Fibroblast of peridontal ligament (primary cell): Measurements from ENCODE around the gene PELI2.

Experiments
- DNase-seq: peaks from one replicate; pipeline ENCODE4 v3.0.0-alpha.2; 2010; ENCODE audit errors: extremely low read depth

PELI2 gene

DNA sequence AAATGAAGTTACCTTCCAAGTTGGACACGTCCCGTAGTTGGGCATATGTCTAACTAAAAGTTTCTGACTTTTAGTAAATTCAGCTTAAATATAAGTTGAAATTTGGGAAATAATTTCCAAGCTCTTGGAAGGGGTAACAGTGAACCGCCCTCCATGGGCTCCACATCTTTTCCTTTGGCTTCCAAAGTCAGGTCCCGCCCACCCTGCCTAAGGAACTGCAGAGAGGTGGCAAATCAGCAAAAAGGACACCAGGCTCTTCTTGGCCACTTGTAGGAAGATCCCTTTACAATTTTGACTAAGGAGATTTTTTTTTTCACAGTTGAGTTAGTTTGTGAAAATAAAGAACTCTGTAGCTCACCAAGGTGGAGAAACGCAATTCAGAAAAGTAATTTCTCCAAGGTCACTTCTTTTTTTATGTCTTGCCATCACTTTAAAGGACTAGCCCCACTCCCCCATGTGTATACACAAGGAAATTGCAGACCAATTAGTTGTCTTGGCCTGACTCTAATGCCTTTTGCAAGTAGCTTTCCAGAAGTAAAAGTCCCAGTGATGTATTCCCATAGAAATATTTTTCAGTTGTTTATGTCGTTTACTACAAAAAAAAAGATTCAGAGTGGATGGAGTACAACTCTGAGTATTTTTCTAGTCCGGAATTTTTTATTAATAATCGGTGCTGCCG lies 181.2 kb downstream of the PELI2 start:
- peak; percentile 36 for DNase-seq

DNA sequence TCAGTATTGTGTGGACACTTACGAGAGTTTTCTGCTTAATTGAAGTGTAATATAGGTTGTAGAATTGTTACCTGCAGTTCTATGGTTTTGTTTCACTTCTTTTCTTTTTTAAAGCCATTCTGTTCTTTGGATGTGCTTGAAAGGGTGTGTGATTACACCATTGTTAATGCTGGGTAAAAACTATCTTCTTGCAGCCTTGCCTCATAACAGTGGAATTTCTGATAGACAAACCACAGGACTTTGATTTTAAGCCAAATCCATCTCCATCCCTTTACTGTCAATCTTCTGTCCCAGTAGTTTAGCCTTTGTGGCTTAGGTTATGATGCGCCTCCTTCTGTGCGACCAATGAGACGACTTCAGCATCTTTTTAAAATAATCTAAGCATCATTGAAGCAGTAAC lies 182.3 kb downstream of the PELI2 start:
- DNase-seq = peak; percentile 62

DNA sequence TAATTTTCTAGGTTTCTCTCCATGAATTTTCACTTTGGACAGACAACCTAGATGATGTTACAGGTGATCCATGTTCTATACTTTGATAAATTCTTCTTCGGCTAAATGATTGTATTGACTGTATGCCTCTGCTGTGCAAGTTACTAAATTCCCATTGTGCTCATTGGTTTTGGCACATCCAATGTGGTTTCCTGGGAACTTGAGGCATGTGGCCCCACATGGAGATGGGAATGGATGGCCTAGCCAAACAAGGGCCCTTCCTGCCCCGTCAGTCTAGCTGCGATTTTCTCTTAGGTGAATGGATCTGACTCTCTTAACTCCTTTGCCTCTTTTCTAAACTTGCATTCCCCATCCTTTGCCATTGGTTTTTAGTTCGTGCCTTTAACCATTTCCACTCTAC lies 186.2 kb downstream of the PELI2 start:
- peak; percentile 57 for DNase-seq

DNA sequence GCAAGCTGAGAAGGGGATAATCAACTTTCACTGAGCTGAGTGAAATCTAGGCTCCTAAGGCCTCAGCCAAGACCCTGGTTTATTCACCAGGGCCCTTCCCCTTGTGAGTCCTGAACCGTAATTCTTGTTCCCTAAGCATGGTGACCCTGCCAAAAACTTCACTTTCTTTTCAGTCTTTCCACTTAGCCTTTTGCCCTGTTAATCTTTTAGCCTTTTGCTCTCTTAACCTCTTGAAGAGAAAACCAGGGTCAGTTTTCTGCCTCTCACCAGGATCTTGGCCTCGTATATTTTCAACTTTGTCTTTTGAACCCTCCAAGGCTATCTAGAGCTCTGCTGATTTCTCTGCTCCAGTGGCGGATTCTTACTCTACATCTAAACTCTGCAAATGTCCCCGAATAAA lies 191.0 kb downstream of the PELI2 start:
- DNase-seq = no peak

DNA sequence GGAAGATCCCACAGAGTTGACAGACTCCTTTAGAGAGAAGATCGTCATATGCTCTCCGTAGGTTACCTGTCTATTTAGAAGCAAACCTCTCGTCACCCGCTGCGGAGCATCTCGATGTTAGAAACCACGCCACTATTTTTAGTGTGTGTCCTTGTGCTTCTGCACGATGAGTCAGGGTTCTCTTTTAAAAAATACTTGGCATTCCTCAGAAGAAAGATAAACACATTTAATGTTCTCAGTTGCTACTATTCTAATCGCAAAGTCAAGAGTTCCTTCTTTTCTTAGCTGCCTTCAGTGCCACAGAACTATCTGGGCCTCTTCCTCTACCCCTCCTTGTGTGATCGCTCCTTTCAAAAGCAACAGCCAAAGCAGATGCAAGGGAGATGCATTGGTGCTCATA lies 192.4 kb downstream of the PELI2 start:
- peak; percentile 55 for DNase-seq

DNA sequence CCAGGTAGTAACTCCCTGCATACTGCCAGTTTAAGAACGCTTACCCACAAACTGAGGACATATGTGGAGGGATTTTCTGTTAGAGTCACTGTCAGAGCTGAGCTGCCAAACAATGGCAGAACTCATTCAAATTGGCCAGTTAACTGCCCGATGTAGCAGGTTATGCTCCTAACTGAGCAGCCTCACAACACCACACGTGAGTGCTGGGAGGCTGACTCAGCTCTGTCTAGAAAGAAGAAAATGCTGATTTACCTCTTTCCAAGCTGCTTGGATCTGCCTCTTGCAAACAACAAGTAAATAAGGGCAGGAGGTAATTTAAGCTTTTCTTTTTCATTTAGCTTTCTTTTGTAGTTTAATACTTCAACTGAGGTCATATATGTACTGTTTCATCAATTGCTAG lies 195.6 kb downstream of the PELI2 start:
- no peak for DNase-seq

DNA sequence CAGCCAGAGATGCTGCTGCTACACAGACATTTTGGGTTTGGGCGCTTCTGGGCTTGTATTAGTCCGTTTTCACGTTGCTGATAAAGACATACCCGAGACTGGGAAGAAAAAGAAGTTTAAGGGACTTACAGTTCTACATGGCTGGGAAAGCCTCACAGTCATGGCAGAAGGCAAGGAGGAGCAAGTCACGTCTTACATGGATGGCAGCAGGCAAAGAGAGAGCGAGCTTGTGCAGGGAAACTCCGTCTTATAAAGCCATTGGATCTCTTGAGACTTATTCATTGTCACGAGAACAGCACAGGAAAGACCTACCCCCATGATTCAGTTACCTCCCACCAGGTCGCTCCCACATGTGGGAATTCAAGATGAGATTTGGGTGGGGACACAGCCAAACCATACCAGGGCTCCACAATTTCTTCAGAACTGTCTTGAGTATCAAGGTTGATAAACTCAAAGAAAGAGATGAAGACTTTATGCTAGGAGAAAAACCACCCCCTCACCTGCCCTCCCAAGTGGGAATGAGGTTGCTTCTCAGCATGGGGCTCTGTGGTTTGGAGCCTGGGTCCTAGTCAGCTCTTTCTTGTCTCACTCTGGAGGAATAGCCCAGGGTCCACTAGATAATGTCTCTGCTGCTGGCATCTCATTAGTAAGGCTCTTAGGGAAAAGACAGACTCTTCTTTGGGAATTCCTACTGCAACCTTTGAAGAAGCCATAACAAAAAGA lies 200.3 kb downstream of the PELI2 start:
- DNase-seq = no peak

DNA sequence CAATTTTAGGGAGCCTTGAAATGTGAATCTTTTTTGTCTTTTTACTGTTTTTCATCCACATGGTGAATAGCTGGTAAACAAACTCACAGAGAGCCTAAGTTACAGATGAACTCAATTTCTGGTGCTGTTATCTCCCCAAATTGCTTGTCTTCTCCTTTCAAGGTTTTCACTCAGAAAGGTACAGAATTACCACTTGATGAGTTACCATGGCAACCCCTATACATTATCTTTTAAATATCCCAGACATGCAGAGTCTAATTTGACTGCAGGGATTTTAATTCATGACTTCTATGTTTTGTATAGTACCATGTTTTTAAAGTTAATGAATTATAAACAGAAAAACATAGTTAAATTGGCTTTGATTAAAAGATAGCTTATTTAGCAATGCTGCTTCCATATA lies 203.7 kb downstream of the PELI2 start:
- no peak for DNase-seq

DNA sequence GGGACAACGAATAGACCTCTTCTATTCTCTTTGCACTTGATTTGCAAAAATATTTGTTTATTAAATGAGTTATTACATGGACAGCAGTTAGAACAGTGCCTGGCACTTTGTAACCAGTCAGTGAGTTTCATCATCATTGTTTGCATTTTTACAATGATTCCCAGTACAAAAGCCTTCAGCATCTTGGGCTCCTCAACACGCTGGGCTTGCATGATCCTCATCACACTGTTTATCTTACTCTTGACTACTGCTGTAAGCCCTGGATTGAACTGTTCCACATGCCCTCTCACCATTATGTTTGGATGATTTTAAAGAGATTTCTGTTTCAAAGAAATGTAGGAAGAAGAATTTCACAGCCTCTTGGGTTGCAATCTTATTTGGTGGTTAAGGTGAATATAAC lies 204.3 kb downstream of the PELI2 start:
- DNase-seq = peak; percentile 21

DNA sequence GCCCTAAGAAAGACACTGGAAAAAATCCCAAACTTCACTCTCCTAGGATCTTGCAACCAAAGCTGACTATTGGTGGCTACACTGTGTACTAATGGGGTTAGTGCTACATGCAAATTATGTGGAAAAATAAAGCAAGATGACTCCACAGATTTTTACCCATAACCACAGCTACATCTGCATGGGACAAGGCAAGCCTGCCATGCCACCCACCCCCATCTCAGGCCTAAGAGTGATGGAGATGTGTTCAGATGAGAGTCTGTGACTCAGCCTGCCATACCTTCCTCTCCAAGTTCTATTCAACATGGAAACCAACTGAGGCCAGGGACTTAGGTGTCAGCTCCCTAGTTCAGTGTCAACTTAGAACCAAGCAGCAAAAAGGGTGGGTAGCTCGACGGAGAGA lies 206.2 kb downstream of the PELI2 start:
- DNase-seq = no peak

DNA sequence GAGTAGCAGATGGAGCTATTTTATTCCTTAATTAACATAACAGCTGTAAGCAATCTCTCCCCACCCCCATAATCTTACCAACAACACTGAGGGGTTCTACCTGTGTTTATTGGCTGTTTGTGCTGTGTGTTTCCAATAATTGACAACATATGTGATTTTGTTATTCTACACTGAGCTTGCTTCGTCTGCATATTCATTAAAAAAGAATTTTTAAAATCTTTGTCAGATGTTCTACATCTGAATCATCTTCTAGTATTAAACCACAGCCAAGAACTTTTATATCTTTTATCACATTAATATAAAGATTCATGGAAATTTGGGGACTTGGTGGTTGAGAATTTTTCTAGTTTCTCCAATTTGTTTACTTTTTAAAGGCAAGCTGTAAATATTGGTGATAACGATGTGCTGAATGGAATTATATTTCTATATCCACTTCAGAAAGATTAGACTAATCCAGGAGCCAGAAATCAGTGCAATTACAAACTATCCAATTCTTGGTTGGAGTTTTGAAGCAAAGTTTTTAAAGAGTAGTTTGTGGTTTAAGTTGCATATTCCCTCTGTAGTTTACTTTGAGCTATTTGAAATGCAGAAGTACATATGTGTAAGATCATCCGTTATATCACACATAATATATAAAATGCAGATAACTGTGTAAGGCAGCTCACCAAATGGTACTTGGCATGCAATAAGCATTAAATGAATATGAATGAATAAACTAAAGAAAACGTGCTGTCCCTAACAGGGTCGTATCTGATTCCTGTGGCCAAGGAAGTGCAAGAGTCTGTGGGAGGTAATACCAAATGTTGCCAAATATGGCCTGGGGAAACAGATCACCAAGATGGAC lies 206.9 kb downstream of the PELI2 start:
- peak; percentile 73 for DNase-seq

DNA sequence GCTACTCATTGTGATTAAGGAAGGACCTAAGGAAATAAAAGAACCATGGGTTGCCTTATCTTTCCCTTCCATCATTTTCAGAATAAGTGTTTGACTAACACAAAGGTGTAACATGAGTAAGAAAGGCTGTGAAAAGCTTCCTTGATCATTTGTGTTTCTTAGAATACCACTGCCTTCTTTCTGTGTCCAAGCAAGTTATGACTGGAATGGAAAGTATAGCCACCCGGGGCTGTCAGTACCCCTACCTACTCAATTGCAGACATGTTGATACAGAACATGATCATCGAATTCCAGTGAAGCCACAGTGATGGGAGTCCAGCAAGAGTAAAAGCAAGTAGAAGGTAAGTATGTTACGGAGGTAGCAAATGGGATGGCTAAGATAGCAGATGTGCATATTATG lies 209.8 kb downstream of the PELI2 start:
- no peak for DNase-seq

DNA sequence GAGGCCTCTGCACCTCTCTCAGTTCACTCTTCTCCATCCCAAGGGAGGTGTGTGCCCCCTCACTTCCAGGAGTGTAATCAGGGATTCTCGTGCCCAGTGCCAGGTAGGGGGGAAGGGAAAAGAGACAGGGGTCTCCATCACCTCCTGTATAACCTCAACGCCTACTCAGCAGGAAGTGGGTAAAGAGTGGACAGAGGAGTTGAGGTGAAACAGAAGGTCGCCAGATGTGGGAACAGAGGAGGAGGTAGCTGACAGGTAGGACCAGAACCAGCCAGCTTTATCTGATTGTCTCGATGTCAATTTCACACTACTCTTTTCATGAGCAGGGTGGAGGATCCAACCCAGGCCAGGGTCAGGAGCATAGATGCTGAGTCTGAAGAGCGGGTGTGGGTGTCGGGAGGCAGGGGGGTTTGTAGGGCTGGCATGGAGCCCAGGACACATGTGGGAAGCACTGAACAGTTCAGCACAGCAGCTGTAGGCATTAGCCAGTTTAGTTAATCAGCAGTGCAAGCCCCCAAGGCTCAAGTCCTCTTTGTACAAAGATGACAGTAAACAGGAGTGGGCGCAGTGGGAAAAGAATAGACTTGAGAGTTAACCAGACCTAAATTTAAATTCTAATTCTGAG lies 213.5 kb downstream of the PELI2 start:
- DNase-seq = no peak

DNA sequence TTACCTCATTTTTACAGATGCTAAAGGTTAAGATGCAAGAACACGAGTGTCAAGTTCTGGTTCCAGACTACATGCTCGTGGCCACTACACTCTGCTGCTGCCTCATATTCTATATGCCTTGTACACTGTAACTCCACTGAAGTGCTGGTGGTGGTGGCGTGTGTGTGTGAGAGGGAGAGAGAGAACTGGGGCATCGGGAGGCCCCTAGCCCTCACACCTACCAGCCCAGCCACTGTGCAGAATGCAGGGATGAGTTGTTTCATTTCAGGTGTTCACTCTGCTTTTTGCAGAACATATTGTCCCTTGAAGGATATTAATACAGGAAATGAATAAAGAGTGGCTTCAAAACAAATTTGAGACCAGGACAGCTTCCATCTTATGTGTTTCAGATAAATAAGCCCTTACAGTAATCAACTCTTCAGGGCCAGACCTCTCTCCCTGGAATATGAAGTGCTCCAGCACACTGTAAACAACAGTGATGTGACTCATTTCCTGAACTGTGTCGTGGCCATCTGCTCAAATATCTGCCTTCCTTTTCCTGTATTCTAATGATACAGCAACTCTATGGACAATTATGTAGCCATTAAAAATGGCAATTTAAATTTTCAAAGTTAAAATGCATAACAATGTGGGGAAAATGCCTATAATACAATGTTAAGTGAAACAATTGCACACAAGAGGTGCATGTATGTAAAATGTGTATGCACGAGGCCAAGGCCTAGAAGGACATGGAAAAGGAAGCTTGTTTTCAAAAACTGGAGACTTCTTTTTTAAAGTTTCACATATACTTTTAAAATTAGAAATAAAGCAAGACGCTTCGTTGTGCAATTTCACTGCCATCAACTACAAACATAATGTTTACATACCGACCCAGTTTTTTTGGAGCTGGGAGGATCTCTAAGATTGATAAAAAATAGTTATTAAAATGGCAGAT lies 215.4 kb downstream of the PELI2 start:
- peak; percentile 79 for DNase-seq

DNA sequence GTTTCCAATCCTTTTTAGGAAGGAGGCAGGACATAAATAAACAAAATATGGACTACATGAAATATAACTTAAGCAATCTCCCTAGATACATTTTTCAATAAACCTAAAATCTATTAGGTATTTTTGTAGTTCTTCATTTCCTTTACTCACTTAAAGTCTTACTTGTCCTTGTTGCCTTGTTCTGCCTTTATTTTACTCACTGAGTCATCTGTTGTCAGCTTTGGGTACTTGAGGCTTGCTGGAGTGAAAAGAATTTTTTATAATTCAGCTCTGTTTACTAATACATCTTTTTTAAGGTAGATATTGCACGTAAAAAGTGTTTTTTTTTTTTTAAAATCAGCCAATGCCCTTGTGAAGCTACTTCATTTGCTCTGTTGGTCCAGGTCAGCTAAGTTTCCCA lies 216.2 kb downstream of the PELI2 start:
- DNase-seq = peak; percentile 14

DNA sequence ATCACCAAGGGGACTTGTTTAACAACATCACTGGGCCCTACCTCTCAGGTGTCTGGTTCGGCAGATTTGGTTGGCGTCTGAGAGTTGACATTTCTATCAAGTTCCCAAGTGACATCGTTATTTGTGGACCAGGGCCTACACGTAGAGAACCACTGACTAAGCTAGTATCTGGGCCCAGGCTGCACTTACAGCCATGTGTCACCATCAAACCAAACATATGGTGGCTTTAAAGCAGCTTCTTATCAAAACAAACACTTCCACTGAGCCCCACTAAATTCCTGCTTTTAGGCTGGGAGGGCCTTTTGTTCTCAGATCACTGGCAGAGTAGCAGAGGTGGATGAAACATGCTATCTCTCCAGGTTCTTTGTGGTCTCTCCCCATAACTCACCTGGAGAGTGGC lies 220.5 kb downstream of the PELI2 start:
- peak; percentile 9 for DNase-seq

DNA sequence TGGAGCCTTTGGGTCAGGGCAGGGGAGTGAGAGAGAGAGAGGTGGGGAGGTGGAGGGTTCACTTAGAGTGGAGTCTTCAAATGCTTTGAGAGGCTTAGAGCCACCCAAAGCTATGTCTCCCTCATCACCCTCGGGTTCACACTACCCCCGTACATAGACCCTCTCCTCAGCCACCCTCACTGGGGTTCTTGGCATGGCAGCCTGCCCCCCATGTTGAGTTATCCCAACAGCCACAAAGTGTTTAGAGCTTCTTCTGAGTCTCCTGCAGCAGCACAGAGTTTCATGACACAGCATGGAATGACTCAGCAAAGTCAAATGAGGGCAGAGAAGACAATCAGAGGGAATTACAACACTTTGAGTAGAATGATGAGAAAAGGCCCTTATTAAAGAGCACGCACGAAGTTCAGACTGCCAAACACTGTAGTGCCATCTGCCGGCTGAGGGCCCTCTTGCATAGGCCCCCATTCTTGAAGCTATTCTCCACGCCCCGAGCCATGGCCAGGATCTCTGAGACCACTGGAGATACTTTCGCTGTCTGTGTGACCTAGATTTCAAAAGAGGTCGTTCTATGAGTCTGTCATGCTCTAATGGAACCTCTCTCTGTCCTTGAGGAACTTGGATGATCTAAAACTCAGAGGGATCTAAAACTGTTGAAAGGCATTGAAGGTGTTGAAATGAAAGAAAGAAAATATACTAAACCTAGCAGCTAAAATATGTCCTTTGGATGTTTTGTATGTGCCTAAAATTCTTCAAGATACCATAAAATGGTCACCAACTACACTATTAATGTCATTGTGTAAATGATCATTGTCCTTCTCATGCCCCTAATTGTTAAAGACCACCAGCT lies 221.9 kb downstream of the PELI2 start:
- DNase-seq = peak; percentile 99

DNA sequence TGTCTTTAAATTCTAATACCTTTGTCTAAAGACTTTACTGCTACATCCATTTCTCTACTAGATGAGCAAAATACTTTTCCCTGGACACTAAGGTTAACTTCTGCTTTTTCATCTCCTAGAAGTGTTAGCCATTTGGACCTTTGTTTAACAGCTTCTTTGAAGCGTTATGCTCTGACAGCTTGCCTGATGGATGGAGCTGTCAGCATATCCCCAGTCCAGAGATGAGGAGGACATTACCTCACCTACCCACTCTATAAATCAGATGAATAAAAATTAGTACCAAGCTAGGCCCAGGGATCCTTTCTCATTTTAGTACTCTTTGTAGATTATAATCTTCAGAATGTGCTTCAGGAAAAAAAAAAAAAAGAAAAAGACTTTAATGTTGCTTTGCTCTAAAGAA lies 222.7 kb downstream of the PELI2 start:
- no peak for DNase-seq

DNA sequence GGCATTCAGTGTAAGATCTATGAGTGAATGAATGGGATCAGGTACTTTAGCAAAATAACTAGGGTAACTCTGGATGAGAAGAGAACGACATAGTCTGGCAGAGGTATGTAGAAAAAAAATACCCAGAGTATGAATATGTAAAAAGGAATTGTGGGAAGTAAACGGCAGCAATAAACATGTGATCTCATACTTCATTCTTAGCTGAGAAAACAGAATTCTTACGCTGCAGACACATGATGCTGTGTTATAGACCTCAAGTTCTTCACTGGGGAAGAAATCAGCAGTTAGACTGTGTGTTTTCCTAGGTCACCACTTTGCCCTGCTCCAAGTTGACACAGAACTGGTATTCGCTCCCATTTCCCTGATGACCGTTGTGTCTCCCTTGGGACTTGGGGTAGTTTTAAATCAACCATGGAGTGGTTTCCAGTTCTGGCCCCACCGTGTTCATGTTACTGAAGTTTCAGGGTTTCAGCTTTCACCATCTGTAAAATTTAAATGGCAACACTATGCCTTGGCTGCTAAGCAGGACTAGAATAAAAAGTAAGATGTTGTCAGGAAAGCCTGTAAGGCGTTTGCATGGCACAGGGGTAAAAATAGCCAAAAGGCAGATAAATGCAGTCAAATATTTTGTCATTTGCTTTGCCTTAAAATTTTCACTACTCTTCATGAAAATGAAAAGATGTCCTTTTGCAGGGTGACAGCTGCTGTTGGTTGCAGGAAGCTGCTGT lies 223.7 kb downstream of the PELI2 start:
- DNase-seq = peak; percentile 89
